ENCODE measurements around the gene PLEKHM3.

PLEKHM3 gene

GRCh38 chr2:207782238-207783030 is 242.9 kb downstream of the PLEKHM3 start:
- DNase-seq, result no peak

- no peak for DNase-seq
These were observed 245.8 kb downstream of the PLEKHM3 start for GRCh38 chr2:207779523-207779922.

- DNase-seq, result no peak
These were observed 246.9 kb downstream of the PLEKHM3 start for GRCh38 chr2:207778298-207778882.

GRCh38 chr2:207777124-207777523 is 248.2 kb downstream of the PLEKHM3 start:
- DNase-seq, result no peak

GRCh38 chr2:207775473-207775872 is 249.9 kb downstream of the PLEKHM3 start:
- DNase-seq, result no peak

- DNase-seq, result no peak
These were observed 252.5 kb downstream of the PLEKHM3 start for GRCh38 chr2:207772844-207773205.

- DNase-seq, result no peak
These were observed 253.1 kb downstream of the PLEKHM3 start for GRCh38 chr2:207772081-207772843.

GRCh38 chr2:207771421-207771820 is 253.9 kb downstream of the PLEKHM3 start:
- no peak for DNase-seq
